Measurements from ENCODE around the gene SP6. TPM values are rescaled to one million over a fixed set of nuclear protein-coding genes. Genes with fewer than 3 reads are reported as not detected.
A peak's percentile ranks its signal among the peaks of the same experiment; 100 is the strongest.

Gene SP6
- total and polyA plus RNA-seq, 2 of the 4 experiments (the other 2 are of a cell fraction), result under 0.01 to 0.31 TPM

GRCh38 chr17:47831003-47831933, 19.7 kb downstream of the SP6 start, which contains the start of the genes LRRC46 and MRPL10:
LRRC46 (plus strand) TSS chr17:47831670; CDS start chr17:47831990, 320 bp downstream.
MRPL10 (minus strand) TSS chr17:47831541; CDS start chr17:47831511, 30 bp downstream.
- H4K91ac ChIP-seq (ENCODE audit: insufficient read depth, low read depth, low read length), result peak within 1 kb of the TSS; percentile 45; the same call in 1 of the 2 replicates
- ATAC-seq (ENCODE audit: low read depth) (peak; percentile 95), DNase-seq (peak; percentile 90)
- peak within 1 kb of the TSS; percentile 26; the same call in 1 of the 2 replicates for H2BK120ac ChIP-seq (ENCODE audit: low read depth, low read length)
- H3K79me1 ChIP-seq (ENCODE audit: low read depth in 1 of 2, low read length in 2 of 2), result peaks cover 17 to 28% of the 10 kb centered on the region in 2 experiments
- H3K56ac ChIP-seq (ENCODE audit: extremely low read depth, insufficient read depth, low read length), result peak within 1 kb of the TSS; percentile 51
- H3K9me1 ChIP-seq (ENCODE audit: insufficient read depth, low read length), result peaks cover 13% of the 10 kb centered on the region
- peak within 1 kb of the TSS; percentile 84 for H3K4ac ChIP-seq (ENCODE audit: low read depth, low read length)
- WGBS, 2 experiments (ENCODE audit: extremely low coverage in 2 of 2, insufficient read length in 1 of 2), result 1% methylated on average over 23 of the region's 42 CpGs; no CpG with 5 or more reads in 1 of the 2 experiments
- TF ChIP-seq RFX5 (IDR thresholded peaks at IDR 0.05; ENCODE audit: low read depth, low read length), result no peak
- TF ChIP-seq MAZ (IDR thresholded peaks at IDR 0.05; ENCODE audit: borderline replicate concordance, low read depth, low read length), result peak; percentile 51; the same call in 1 of the 2 replicates
- peak; percentile 74 for TF ChIP-seq MXI1 (IDR thresholded peaks at IDR 0.05; ENCODE audit: borderline replicate concordance, low read depth, low read length)
- no peak for TF ChIP-seq CEBPB (IDR thresholded peaks at IDR 0.05; ENCODE audit: low read depth, low read length)
- peak; percentile 50; the same call in 1 of the 2 replicates for TF ChIP-seq SMC3 (IDR thresholded peaks at IDR 0.05; ENCODE audit: low read depth, low read length)
- peak; percentile 93 for TF ChIP-seq POLR2A (IDR thresholded peaks at IDR 0.05; ENCODE audit: low read depth, low read length)
- TF ChIP-seq CTCF (conservative IDR thresholded peaks at IDR 0.05; ENCODE audit: low read depth, low read length), result peak; percentile 45
- TF ChIP-seq RAD21 (IDR thresholded peaks at IDR 0.05; ENCODE audit: low read length), result 0 out of 2 replicates have a peak, but pooled peaks have one; percentile 8
- peaks cover 3% of the 10 kb centered on the region; the same call in 1 of the 2 replicates for H4K20me1 ChIP-seq (ENCODE audit: insufficient read depth, low read length)
- H2BK15ac ChIP-seq (ENCODE audit: low read depth, low read length), result no peak within 1 kb of the TSS
- dilution Hi-C loops (cut with HindIII; ENCODE audit: low sequenced_read_pairs, unreplicated experiment), result no loop called here
- POLR2A ChIA-PET (ENCODE audit: unreplicated experiment), result interaction anchor here (0.5 to 1.0 kb wide), 5 partner anchors 10 to 719 kb away, joined by 3 to 7 read pairs (median 4); partner anchors contain the start of gene OSBPL7
- intact Hi-C loops (cut with micrococcal nuclease), result no loop called here
- peak within 1 kb of the TSS; percentile 46 for H3K23ac ChIP-seq (ENCODE audit: low read depth, low read length)
- H3K27ac ChIP-seq (ENCODE audit: insufficient read depth, low read length), result peak within 1 kb of the TSS; percentile 80
- H2AK9ac ChIP-seq (replicated peaks; ENCODE audit: low read depth, low read length, poor library complexity), result peak within 1 kb of the TSS; percentile 6
- H3K9me3 ChIP-seq (ENCODE audit: control insufficient read depth, insufficient read depth, low read length), result no peaks in the 10 kb centered on the region
- peak within 1 kb of the TSS; percentile 87 to 97 for H4K8ac ChIP-seq (ENCODE audit: low read depth in 2 of 2, low read length in 2 of 2)
- H3K27me3 ChIP-seq (ENCODE audit: control insufficient read depth, insufficient read depth, low read length), result no peaks in the 10 kb centered on the region
- peak within 1 kb of the TSS; percentile 84 for H3K4me3 ChIP-seq (ENCODE audit: insufficient read depth, low read depth, low read length)
- no peak within 1 kb of the TSS for H2BK20ac ChIP-seq (ENCODE audit: low read depth, low read length)
- peaks cover 19% of the 10 kb centered on the region for H3K36me3 ChIP-seq (ENCODE audit: control insufficient read depth, insufficient read depth, low read length)
- CTCF ChIA-PET, result interaction anchor here (0.5 to 1.2 kb wide), 3 partner anchors 8 to 170 kb away, joined by 3 to 7 read pairs (median 3); no protein-coding TSS in a partner anchor
- TSS peak; percentile 83 for BruUV-seq (replicated peaks)
- H2AK5ac ChIP-seq (ENCODE audit: low read depth, low read length), result peak within 1 kb of the TSS; percentile 88
- peak within 1 kb of the TSS; percentile 92 for H4K5ac ChIP-seq (ENCODE audit: low read depth, low read length)
- H3K14ac ChIP-seq (replicated peaks; ENCODE audit: low read depth, low read length), result peak within 1 kb of the TSS; percentile 86
- peak within 1 kb of the TSS; percentile 92 for H2AFZ ChIP-seq (replicated peaks; ENCODE audit: low read length, poor library complexity)
- H3K9ac ChIP-seq (ENCODE audit: low read depth, low read length), result peak within 1 kb of the TSS; percentile 83
- peak within 1 kb of the TSS; percentile 60 for H3K18ac ChIP-seq (ENCODE audit: low read depth, low read length)
- in situ Hi-C loops (cut with MboI; ENCODE audit: low sequenced_read_pairs), result no loop called here
- H2BK5ac ChIP-seq (ENCODE audit: low read depth, low read length, poor library complexity, severe bottlenecking), result peak within 1 kb of the TSS; percentile 37
- H3K4me1 ChIP-seq (ENCODE audit: control insufficient read depth, insufficient read depth, low read length), result peaks cover 6% of the 10 kb centered on the region
- H3K4me2 ChIP-seq (ENCODE audit: low read depth, low read length), result peak within 1 kb of the TSS; percentile 96
